HG02678 (cell line): ENCODE measurements around the gene GPC5.

Experiments
- ATAC-seq: cut with Tn5 transposase; IDR thresholded peaks from one replicate; pipeline ENCODE4 v1.9.1; 2021; ENCODE audit warnings: mild to moderate bottlenecking, moderate library complexity; ENCODE audit not compliant: unreplicated experiment

The GPC5 gene

DNA sequence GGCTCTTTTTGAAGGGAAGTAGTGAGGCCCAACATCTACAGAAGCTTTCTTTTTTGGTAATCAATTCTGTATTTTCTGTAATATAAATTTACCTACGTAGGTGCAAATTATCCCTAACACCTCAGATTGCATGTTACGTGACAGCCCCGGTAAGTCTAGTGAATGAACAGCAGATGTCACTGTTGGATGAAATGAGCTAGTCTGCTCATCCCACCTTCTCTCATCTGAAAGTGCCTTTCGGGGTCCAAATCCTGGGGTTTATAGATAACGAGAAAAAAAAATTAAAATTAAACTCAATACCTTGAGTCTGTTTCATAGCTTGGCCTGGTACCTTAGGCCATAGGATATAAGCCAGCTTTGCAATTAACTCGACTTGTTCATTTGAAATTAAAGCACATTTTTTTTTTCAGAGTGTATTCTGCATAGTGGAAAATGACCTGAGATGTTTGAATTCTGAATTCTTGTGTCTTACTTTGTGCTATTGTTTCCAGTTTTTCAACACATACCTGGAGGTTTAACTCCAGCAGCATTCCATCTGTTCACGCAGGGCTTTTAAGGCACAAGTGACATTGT is 548.2 kb downstream of the GPC5 start:
- ATAC-seq = no peak

DNA sequence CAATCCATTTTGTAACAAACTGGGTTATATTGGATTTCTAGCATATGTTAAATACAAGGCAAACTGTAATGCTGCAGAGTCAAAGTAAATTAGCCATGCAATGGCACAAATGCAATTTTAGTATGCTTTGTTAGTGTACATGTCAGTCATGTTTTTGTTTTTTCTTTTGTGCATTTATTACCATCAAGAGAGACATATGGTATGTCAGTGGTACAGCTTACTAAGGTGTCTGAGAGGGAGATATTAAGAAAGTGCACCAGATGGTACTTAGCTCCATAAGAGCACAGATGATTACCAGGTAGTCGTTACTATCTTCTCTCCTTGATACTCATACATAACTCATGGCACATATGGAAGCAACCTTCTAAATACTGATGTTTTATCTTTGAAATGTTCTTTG is 550.3 kb downstream of the GPC5 start:
- ATAC-seq = no peak

DNA sequence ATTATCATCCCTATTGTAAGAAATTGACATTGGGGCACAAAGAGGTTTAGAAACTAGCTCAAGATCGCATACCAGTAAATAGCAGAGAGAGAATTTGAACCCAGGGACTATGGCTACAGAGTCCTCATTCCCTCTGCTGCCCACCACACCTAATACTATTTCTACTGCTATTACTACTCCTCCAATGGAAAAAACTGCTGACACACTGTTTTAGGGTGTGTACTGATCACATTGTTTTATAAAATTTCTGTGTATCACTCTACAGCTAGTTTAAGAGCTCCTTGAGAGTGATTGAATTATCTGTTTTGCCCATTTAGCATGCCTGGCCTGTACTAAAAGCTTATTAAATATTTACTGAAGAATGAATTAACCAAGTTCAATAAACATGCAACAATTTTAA is 552.4 kb downstream of the GPC5 start:
- no peak for ATAC-seq

DNA sequence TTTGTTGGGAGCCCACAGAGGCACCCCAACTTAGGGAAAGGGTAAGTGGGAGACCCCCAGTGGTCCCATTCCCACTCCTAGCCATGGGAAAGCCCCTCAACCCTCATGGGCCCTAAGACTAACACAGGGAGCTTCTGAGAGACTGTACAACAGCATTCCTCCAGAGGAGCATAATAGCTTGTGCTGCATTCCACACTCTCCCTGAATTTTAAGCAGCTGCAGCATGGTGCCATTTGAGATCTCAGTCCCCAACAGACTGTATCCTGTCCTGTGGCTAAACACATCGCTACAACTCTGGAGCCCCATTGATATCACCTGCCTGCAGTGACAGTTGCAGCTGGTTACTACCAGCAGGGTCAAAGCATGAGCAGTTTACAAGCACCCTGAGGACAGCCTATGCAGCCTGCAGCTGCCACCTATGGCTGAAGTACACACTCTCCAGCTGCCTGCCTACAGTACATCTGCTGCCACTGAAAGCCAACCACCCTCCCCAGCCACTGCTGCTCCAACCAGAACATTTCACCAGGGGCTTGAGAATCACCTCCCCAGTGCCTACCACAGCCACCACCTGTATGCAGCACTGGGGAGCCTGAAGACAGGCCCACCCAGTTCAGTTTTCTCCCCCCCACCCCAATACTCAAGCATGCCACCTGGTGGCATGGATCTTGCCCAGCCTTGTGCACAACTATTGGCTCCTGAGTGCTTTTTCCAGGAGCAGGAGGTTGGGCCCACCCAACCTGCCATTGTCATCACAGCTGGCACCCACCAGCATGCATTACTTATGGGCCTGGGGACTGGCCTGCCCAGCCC is 557.3 kb downstream of the GPC5 start:
- ATAC-seq = no peak

DNA sequence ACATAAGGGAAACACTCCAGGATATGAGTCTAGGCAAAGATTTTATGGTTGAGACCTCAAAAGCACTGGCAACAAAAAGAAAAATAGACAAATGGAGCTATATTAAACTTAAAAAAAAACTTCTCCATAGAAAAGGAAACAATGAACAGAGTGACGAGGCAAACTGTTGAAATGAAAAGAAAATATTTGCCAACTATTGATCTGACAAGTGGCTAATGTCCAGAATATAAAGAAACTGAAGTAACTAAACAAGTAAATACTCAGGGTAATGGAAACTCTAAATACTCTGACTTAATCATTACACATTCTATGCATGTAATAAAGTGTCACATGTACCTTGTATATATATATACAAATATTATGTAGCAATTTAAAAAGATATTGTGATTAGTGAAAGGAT is 562.5 kb downstream of the GPC5 start:
- ATAC-seq = no peak

DNA sequence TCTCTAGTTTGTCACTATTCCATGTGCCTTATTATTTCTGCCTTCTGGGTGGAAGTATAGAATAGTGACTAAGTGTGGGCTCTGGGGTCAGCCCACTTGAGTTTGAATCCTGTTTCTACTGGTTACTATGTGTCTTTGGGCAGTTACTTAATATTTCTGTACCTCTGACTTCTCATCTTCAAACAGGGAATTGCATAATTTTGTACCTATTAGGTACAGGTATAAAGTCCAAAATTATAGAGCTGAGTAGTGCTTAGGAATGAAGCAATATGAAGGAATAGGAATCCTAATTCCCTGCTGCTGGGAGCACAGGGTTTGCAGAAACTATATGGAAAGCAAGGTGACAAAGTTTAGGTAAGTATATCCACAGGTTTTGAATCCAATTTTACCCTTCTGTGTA is 564.5 kb downstream of the GPC5 start:
- ATAC-seq = no peak

DNA sequence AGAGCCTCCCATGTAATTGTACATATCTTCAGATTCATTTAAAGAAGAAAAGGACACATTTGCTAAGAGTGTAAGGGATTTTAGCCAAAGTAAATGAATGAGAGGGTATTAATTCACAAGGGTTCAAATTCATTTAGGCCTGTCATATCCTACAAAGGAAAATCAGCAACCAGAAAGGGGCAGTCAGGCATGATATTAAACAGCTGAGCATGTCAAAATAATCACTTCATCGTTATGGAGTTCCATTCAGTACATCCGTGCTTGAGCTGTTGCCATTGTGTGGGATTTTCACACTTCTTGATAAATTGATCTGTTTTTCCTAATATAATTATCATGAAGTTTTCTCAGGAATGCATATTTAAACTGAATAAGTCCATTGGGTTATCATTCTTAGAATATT is 567.1 kb downstream of the GPC5 start:
- ATAC-seq = no peak

DNA sequence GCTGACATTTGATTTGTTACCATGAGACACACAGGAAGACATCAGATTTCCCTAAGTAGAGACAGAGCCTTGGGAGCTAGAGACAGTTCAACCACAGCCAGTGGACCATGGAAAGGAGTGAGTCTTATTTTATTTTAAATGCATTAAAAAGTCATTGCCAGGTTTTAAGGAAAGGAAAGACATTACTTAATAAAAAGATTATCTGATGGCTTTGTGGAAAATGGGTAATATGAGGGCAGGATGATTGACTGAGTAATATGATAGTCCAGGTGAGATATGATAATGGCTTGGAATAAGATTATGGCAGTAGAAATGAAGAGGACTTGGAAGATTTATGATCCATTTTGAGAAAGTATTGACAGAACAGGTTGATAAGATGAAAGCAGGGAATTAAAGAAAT is 580.1 kb downstream of the GPC5 start:
- no peak for ATAC-seq

DNA sequence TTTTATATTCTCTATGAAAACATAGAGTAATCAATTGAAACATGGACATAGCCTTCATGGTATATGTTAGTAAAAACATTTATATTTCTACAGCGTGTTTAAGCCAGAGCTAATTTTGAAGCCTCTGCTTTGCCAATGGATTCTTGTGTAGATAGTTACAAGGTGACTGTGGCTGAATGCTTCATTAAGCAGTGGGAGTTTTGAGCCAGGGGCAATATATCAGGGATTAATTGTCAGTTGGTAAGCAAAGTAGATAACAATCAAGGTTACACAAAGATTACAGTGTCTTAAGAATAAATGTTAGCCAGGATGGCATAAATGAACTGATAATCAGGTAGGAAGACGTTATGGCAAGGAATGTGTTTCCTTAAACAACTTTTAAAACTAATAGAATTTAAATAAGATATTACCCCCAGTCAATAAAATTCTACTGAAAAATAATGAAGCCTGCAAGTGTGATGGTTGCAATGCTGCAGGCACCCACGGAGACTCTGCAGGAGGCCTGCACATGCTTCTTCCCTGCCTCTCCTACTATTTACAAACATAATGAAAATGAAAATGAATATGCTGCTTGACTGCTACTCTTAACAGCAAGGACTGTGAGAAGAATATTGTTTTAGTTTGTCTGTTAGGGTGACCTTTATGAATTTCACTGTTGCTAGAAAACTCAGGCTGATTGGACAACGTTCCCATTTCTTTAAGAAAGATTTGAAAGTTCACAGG is 588.5 kb downstream of the GPC5 start:
- ATAC-seq = no peak

DNA sequence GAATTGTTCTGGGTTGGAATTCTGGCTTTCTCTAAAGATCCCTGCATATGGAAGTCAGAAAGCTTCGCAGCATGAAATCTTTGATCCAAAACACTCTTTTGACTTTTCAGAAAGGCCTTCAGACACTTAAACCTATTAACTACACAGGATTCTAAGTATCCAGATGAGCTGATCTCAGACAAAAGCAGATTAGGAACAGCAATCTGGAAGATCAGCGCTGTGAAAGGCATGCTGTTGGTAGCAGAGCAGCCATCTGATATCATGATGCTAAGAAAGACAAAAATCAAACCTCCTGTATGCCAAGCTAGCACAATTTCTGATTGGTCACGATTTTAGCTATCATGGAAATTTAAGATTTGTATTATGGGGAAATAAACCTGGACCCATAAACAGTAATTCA is 589.9 kb downstream of the GPC5 start:
- ATAC-seq = no peak

DNA sequence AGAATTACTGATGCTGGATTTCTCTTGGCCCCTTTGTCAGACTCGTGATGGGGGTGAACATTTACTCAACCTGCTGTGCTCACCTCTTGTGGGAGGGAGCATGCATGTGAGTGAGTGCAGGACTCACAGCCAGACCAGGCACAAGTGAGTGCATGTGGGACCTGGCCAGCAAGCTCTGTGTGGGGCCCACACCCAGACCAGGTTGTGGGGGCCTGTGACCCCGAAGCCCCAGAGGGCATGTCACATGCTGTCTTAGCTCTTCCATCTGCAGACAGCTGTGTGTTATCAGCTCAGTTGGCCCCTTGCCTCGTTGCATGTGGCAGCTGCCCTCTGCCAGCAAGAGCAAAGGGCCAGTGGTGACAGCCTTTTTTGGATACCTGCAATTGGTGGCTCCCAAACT is 614.4 kb downstream of the GPC5 start:
- no peak for ATAC-seq

DNA sequence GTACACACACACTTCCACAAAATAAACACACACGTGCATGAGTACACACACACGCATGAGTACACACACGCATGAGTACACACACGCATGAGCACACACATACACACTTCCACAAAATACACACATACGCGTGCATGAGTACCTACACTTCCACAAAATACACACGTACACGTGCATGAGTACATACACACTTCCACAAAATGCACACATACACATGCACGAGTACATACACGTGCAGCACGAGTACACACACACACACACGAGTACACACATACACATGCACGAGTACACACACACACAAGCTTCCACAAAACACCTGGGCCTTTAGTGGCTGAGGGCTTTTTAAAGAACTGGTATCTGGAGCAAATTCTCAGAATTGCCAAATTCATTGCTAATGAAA is 619.3 kb downstream of the GPC5 start:
- ATAC-seq = no peak

DNA sequence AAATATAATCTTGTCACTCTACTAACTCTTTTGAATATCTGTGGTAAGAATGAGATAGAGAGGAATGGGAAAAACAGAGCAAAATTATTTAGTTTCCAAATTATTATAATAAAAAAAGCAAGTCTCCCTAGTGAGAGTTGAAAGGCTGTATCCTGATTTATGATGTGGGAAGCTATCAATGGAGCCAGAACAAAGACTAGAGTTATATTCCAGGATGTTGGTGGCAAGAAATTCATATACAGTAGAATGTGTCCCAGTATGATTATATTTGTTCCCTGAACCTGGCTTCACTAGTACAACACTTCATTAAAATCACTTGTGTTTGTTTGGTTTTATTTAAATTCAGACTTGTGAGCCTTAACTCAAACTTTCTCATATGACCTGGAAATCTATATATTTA is 630.3 kb downstream of the GPC5 start:
- ATAC-seq = no peak

DNA sequence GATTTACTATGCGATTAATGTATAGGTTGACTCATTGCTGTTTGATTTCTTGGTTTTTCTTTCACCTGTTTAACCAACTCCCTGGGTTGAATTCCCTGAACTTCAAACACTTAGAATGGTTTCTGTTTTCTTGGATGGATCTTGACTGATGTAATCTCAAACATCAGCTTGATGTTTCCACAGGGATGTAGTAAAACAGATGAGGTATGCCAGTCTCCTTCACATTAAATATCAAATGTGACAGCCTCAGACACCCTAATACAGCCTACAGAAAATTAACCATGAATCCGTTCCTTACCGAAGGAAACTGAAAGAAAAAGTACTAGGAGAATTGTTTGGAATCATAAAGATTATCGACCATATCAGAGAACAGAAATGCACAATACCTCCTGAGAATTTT is 631.2 kb downstream of the GPC5 start:
- ATAC-seq = no peak

DNA sequence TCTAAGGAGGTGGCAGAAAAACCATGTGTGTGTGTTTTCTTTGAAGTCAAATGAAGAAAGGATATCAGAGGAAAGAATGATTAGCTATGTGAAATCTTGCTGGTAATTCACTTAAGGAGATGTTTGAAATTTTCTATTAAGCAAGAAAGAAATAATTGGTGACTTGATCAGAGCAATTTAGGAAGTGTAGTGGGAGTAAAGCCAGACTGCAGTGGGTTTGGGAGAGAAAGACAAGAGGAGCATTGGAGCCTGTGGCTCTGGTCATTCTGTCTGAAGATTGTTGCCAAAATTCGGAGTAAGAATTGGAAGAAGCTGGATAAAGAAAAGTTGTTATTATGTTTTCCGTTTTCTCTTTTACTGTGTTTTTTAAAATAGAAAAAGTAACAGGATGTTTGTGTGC is 640.5 kb downstream of the GPC5 start:
- ATAC-seq = no peak

DNA sequence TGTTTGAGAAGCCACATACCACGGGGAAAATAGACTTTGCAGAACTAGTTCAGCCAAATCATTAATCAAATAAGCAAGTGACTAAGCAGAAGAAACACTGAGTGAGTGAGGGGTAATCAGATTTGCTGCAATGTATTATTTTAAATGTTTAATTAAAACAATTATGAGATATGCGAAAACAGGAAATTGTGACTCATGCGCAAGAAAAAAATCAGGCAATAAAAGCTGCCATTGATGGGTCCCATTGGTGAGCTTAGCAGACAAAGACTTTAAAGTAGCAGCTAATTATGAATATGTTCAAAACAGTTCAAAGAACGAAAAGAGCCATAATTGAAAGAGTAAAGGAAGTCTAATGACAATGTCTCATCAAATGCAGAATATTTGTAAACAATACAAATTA is 644.1 kb downstream of the GPC5 start:
- no peak for ATAC-seq

DNA sequence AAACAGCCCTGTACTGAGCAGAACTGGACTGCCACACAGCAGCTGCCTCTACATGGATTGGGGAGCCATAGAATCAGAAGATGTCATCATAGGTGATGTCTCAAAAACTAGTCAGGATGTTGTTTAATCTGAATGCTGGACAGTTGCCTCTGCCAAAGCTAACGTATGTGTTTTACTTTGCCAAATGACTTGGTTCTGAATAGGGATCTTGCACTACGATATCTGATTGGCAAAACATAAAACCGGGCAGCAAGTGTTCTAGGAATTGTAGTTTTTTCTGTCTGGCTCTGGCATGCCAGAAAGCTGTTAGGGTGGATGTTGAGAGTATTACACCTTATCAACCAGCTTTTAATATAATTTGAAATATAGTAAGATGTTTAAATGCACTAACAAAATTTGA is 645.9 kb downstream of the GPC5 start:
- ATAC-seq = no peak

DNA sequence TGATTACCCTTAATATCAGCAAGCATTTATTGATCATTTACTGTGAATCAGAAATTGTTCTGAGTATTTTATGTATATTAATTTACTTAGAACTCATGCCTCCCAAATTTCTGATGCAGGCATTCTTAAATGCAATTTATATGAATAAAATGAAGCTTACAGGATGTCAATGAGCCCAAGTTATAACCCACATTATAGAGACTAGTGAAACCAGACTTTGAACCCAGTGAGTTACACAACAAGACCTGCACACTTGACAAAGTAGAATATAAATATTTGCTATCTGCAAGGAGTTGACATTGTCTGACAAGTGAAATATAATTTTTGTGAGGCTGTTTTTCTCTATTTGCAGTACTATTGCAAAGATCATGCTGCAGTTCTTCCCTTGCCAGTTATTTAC is 656.0 kb downstream of the GPC5 start:
- no peak for ATAC-seq

DNA sequence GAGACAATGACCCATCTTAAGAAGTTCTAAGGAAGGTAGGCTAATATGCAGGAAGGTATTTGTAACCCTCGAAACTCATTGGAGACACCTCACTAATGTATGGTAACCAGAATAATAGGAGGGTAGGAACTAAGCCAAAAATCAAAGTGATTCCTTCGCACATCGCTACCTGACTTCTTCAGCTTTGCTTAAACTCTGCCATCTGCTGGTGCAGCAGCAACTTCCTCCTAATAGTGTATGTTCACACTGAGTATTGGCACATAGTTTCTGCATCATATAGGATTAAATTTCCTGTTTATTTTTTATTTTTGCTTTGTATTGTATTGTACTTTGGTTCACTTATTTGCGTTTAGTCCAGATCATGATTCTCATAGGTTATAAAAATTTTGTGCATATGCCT is 676.2 kb downstream of the GPC5 start:
- no peak for ATAC-seq

DNA sequence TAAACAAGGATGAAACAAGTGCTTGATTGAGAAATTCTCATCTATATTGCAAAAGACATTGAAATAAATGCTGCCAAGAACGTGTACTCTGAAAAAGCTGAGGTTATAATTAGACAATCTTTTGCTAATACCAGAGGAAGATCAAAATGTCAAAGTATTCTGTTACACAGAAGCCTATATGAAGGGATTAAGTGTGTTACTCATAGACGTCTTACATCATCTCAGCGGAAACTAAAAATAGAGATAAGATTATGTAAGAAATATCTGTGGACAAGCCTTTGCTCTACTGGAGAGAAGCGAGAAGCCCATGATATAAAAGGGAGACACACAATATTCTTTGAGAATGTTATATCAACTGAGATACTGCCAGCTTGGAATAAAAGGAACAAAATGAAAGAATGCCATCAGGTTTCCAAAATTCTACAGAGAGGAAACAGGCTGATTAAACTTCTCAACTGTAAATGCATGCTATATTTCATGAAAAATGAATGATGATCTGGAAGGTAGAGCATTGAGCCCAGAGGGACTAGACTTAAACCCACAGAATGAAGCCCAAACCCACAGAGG is 699.0 kb downstream of the GPC5 start:
- ATAC-seq = no peak

DNA sequence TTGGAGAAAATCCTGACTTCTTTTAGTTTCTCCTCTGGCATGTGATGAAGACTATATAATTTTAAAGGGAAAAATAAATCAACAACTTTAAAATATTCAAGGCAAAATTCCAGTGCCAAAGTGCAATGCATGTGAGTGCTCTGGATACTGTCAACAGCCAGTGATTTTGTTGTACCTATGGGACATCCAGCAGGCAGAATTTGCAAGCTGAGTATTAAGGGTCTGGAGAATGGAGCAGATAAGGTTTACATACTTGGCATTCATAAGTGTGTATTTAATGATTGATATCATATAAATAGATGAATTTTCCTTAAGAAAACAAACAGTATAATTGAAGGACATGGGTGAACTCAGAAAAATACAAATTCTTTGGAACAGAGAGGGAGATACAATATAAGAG is 703.4 kb downstream of the GPC5 start:
- no peak for ATAC-seq

DNA sequence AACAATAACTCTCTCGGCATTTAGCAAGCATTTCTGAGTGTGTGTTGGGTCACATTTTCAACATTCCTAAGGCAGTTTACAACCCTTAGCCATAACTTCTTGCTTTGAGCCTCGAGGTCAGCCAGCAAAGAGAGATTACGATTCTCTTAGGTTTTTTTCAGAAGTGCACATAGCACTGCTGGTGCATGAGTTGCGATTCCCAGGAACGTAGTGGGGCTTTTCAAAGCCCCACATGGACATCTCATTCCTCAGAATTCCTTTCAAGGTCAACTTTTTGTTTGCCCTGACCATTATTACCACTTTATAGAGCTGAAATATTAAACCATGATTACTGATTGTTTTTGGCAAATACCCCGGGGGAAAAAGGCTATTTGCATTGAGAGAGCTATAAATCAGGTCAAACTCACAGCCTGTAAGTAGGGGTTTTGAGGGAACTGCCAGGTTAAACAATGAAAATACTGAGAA is 705.3 kb downstream of the GPC5 start:
- no peak for ATAC-seq
